GM21619 (cell line): Measurements from ENCODE around the gene LRFN3.
"Not testable (repeated sequence)": the region's sequence is repeated elsewhere in the genome, so short reads cannot be mapped to it uniquely, and the experiment has no call there.

Experiments
- ATAC-seq: cut with Tn5 transposase; IDR thresholded peaks from one replicate; pipeline ENCODE4 v1.9.1; 2021; ENCODE audit not compliant: unreplicated experiment

LRFN3 gene

DNA sequence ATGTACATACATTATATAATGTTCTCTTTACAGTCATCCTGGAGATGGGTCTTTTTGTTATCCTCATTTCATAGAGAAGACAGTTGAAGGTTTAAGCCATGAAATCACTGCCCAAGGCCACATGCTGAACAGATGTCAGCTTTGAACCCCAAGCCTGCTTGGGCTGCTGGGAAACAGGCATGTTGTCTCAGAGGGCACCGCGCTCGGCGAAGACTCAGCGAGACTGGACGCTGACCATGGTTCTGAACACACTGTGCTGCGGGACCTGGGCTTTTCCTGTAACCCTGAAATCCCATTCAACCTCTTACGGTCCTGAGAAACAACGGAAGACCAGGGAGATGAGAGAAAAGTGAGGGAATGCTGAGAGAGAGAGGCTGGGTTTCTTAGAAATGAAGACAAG lies 27.3 kb downstream of the LRFN3 start:
- no peak for ATAC-seq

DNA sequence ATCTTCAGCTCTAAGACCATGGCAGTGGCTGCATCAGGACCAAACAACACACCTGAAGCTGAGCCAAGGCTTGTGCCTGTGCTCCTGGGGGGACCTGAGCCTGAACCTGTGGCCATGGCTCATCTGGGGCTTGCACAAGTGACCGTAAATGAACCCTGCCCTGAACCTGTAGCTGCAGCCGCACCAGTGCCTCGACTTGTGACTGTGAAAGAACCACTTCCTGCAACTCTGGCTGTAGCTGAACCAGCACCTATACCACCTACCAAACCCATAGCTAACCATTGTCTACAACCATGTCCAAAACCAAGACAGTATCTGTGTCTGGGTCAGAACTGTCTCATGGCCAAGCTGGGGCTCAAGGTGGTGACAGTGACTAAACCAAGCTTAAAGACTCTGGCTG lies 30.6 kb downstream of the LRFN3 start:
- no peak for ATAC-seq

GRCh38 chr19:35973487-35973886 lies 37.3 kb downstream of the LRFN3 start:
- no peak for ATAC-seq

GRCh38 chr19:35975608-35976214 lies 39.5 kb downstream of the LRFN3 start:
- ATAC-seq = no peak

DNA sequence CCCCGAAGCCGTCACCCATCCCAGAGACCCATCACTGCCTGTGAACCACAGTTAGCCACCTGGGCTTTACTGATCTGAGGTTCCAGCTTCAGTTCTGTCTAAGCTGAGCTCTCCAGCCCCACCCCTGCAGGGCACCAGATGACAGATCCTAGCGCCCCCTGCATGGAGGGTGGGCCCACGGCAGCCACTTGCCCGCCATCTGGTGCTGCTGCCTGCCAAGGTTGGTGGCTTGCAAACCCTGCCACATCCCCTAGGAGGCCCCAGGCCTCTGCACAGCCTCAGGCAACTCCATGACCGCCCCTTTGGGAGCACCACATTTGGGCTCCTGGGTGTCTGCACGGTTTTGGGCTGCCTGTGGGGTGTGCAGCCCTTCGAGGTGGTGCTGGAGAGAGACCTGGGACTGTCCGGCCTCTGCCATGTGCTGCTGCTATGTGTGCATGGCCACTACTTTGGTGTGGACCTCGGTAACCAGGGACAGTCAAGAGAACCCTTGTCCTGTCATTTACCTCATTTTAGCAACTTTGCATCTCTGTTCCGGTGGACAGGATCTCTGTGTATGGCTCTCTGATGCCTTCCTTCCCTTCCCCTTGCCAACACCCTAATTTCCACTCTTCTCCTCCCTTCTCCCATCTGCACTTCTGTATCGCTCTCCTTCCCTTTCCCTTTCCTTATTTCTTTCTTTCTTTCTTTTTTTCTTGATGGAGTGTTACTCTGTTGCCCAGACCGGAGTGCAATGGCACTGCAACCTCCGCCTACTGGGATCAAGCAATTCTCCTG lies 41.5 kb downstream of the LRFN3 start:
- ATAC-seq = no peak

- ATAC-seq = no peak
Observed at GRCh38 chr19:35978271-35978670, 42.1 kb downstream of the LRFN3 start.

GRCh38 chr19:35978832-35979365 lies 42.7 kb downstream of the LRFN3 start:
- no peak for ATAC-seq

- not testable (repeated sequence) for ATAC-seq
Observed at GRCh38 chr19:35980997-35981396, 44.8 kb downstream of the LRFN3 start.

DNA sequence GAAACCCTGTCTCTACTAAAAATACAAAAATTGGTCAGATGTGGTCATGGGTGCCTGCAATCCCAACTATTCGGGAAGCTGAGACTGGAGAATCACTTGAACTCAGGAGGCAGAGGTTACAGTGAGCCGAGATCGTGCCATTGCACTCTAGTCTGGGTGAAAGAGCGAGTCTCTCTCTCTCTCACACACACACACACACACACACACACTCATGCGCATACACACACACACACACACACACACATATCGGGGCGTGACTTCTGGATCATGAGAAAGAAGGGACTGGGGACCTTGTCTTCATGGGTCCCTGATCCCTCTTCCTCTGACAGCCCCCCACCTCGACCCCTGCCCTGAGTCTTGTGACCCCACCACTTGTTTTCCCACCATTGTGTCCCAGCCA lies 47.0 kb downstream of the LRFN3 start:
- no peak for ATAC-seq

- no peak for ATAC-seq
Observed at GRCh38 chr19:35986111-35986510, 49.9 kb downstream of the LRFN3 start.

DNA sequence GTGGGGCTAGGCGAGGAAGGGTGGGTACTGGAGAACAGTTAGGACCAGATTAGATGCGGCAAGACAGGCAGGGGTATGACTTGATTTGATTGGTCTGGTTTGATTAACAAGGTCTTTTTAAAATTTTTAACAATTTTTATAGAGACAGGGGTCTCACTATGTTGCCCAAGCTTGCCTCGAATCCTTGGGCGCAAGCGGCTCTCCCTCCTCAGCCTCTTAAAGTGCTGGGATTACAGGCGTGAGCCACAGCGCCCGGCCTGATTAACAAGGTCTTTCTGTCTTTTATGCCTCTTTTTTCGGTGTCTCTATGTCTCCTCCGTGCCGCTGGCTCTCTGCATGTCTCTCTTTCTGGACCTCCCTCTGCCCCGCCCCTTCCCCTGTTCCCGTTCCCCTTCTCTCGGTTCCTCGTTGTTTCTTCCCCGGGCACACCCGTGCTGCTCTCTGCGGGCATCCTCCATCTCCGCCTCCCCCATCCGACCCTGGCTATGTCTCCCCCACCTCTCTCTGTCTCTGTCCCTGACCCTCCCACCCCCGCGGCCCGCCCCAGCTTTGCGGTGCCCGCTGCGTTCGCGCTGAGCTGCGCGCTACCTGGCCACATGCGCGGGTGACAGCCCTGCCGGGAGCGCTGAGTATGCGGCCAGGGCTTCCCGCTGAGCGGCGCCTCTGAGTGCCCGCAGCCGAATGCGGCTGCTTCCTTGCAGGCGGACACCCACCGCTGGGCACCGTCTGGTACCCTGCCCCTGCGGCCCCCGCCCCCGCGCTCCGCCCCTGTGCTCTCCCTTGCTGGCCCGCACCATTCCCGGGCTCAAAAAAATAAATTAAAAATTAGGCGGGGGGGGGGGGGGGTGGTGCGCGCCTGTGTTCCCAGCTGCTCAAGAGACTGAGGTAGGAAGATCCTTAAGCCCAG lies 50.7 kb downstream of the LRFN3 start:
- ATAC-seq = no peak

GRCh38 chr19:35987571-35987896 lies 51.4 kb downstream of the LRFN3 start:
- no peak for ATAC-seq

GRCh38 chr19:35988824-35989223 lies 52.6 kb downstream of the LRFN3 start:
- no peak for ATAC-seq

DNA sequence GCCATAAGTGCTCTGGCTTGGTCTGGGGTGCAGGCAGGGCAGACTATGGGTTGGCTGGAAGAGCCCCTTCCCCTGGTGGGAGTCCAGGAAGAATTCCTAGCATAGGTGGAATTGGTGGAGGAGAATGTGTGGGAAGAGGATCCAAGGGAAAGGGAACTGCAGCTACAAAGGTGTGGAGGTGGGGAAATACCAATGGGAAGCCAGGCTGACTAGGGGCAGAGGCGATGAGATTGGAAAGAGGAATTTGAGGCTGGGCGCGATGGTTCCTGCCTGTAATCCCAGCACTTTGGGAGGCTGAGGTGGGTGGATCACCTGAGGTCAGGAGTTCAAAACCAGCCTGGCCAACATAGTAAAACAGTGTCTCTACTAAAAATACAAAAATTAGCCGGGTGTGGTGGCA lies 54.0 kb downstream of the LRFN3 start:
- ATAC-seq = no peak

DNA sequence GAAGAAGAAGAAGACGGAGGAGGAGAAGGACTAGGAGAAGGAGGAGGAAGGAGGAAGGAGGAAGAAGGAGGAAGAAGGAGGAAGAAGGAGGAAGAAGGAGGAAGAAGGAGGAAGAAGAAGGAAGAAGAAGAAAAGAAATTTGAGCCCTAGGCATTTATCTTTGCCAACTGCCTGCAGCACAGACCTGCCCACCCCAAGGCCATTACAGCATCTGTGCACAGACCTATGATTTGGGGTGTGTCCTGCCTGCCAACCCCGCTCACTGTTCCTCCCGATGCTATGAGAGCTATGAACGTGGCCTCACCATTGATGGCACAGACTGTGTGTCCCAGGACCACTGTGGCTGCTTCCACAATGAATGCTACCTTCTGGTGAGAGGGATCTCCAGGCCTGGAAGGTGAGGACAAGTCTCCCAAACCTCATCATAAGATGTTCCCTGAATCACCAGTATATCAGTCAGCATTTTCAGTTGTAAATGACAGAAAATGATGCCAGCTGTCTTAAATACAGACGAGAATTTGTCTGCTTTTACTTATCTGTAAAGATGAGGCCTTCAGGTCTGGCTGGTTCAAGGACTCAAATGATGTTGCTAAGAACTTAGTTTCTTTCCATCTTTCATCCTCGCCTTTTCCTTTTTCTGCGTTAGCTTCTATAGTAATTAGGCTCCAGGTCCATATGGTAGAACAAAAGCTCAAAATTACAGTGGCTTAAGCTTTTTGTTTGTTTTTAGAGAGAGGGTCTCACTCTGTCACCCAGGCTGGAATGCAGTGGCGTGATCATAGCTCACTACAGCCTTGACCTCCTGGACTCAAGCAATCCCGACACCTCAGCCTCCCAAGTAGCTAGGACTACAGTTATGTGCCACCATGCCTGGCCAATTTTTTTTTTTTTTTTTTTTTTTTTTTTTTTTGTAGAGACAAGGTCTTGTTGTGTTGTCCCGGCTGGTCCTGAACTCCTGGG lies 54.9 kb downstream of the LRFN3 start:
- no peak for ATAC-seq

DNA sequence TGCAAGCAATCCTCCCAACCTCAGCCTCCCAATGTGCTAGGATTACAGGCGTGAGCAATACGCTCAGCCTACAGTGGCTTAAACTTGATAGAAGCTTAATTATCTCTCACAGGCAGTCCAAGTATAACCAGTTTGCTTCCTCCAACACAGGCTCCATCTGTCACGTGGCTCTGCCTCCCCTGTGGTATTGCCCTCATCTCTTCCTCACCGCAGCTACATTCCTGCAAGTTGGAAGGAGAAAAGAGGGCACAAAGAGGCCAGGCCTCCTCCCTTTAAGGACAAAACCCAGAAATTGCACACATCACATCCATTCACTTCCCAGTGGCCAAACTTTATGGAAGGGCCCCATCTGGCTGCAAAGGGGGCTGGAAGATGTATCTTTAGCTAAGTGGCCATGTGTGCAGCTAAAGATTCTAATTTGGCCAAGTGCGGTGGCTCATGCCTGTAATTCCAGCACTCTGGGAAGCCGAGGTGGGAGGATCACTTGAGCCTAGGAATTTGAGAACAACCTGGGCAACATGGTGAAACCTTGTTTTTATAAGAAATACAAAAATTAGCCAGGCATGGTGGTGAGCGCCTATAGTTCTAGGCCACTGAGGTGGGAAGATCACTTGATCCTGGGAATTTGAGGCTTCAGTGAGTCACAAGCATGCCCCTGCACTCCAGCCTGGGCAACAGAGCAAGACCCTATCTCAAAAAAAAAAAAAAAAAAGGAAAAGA lies 55.7 kb downstream of the LRFN3 start:
- no peak for ATAC-seq

DNA sequence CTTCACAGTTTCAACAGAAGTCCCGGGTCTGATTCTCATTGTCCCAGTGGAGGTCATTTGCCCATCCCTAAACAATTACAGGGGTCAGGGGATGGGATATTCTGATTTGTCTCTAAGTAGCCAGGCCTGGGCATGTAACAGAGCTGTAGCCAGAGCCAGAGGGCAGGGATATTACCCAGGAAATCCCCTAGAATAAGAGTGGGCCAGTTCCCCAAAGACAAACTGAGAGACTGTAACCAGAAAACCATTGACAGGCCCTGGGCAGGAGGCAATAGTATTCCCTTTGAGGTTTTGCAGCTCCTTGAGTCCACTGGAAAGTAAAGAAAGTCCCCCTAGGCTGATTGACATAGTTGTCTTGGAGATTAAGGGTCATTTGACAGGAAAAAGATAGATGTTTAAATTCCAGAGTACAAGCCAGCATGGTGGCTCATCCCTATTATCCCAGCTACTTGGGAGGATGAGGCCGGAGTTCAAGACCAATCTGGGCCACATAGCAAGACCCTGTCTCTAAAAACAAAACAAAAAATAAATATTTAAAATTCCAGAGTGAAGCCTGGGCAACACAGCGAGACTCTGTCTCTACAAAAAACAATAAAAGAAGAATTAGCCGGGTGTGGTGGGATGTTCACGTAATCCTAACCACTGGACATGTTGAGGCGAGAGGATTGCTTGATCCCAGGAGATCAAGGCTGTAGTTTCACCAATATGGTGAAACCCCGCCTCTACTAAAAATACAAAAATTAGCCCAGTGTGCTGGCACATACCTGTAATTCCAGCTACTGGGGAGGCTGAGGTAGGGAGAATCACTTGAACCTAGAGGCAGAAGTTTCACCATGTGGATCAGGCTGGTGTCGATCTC lies 57.0 kb downstream of the LRFN3 start:
- ATAC-seq = no peak

- ATAC-seq = no peak
Observed at GRCh38 chr19:35993923-35994598, 57.9 kb downstream of the LRFN3 start.
